Stomach (tissue), 4 donors: ENCODE results near the gene UBE2U.

Experiments used
- POLR2A ChIP-seq, 4 donors: fragments of 450-650 bp; IDR thresholded peaks; one replicate each; pipeline ENCODE4 v1.6.1; 2016; ENCODE audit warnings: antibody characterized with exemption in 4 of 4, control low read depth in 2 of 4, mild to moderate bottlenecking in 1 of 4, moderate library complexity in 1 of 4
- POLR2AphosphoS5 ChIP-seq, 3 donors: sonication (generic); formaldehyde crosslinking; IDR thresholded peaks; one replicate each; pipeline ENCODE4 v1.6.1; 2016; ENCODE audit warnings: antibody characterized with exemption in 3 of 3

- TF ChIP-seq POLR2AphosphoS5 (IDR thresholded peaks at IDR 0.05) (no peak), POLR2A (IDR thresholded peaks at IDR 0.05) (no peak)
Measured at GRCh38 chr1:64242895-64243756, 39.7 kb downstream of the UBE2U start.
